GM12875 (cell line): Measurements from ENCODE around the gene VPS45.

Experiments
- H3K4me3 ChIP-seq: one replicate; pipeline ENCODE4 v1.5.1; 2011; ENCODE audit warnings: low read depth, low read length, control low read depth
- TF ChIP-seq, protein P1 (sequence below): IDR thresholded peaks from 2 replicates; pipeline ENCODE4 v1.5.1; 2011; ENCODE audit warnings: low read depth, mild to moderate bottlenecking, control low read depth, inconsistent platforms, low read length, moderate library complexity, borderline replicate concordance; ENCODE audit not compliant: insufficient read depth

Gene VPS45

DNA sequence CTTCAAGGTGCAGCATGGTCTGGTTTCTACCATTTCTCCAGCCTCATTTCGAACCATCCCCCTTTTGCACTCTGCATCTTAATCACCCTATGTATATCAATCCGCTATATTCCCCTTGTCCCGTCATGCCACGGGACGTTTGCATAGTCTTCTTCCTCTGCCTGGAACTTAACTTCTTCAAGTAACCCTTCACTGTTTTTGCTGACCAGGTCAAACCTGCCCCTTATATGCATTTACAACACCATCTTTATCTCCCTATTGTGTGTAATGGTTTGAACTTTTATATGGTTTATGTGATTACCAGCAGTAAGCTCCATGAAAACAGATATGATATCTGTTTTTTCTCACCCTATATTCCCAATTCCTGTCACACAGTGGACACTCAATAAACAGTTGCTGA, 2.3 kb downstream of the VPS45 start:
- TF ChIP-seq, protein P1, sequence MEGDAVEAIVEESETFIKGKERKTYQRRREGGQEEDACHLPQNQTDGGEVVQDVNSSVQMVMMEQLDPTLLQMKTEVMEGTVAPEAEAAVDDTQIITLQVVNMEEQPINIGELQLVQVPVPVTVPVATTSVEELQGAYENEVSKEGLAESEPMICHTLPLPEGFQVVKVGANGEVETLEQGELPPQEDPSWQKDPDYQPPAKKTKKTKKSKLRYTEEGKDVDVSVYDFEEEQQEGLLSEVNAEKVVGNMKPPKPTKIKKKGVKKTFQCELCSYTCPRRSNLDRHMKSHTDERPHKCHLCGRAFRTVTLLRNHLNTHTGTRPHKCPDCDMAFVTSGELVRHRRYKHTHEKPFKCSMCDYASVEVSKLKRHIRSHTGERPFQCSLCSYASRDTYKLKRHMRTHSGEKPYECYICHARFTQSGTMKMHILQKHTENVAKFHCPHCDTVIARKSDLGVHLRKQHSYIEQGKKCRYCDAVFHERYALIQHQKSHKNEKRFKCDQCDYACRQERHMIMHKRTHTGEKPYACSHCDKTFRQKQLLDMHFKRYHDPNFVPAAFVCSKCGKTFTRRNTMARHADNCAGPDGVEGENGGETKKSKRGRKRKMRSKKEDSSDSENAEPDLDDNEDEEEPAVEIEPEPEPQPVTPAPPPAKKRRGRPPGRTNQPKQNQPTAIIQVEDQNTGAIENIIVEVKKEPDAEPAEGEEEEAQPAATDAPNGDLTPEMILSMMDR = no peak
- no peak overlapping the region for H3K4me3 ChIP-seq

DNA sequence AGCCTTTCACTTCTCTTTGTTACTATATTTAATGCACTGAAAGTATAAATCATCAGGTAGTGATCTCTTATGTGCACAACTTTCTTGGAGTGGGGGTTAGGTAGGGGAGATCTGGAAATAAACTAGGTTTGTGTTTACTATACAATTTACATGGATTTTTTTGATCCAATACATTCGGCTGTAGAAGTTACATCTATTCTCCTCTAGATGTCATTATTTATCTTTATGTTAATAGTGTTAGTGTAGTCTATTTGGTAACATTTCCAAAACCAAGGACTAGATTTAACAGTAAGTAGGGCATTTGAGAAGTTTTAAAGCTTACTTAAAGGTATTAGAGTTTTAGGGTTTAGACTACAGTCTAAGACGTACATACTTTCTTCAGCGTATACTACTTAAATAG, 5.4 kb downstream of the VPS45 start:
- no peak overlapping the region for H3K4me3 ChIP-seq
- TF ChIP-seq, protein P1 = no peak

DNA sequence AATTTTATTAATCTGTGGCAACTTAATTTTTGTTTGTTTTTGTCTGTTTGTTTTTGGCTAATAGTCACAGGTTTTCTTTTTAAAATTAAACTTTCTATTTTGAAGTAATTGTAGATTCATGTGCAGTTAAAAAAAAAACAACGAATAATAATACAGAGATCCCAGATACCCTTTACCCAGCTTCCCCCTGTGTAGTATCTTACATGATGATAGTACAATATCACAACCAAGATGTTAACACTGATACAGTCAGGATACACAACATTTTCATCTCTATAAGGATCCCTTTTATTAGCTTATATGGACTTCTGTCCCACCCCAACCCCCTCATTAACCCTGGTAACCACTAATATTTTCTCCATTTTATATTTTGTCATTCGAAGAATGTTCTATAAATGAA, 5.9 kb downstream of the VPS45 start:
- no peak overlapping the region for H3K4me3 ChIP-seq
- TF ChIP-seq, protein P1 = no peak

DNA sequence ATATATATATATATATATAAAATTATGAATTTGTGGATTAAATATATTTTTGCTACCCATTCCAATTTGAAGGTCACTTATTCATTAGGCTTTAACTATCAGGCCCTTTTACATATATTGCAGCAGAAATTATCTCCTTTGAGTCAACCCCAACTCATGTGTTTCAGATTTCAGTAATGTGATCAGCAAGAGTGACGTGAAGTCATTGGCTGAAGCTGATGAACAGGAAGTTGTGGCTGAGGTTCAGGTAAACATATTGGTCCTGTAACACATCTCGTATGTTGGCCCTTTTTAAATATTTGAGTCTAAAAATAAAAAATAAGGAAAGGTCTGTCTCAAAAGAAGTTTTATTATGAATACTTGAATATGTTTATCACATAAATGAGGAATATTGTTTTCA, 8.5 kb downstream of the VPS45 start:
- H3K4me3 ChIP-seq = no peak overlapping the region
- TF ChIP-seq, protein P1 = no peak

DNA sequence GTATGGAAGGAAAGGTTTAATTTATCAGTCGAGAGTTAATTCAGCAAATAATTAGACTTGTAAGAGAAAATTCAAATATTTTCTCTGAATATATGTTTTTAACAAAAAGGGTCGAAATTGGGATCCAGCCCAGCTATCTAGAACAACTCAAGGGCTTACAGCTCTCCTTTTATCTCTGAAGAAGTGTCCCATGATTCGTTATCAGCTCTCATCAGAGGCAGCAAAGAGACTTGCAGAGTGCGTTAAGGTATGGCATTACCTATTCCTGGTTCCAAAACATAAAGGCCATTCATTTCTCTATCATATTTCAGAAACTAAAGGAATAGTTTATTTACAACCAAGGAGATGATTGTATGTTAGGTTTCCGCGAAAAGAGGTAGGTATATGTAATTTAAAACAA, 9.4 kb downstream of the VPS45 start:
- TF ChIP-seq, protein P1 = no peak
- no peak overlapping the region for H3K4me3 ChIP-seq

DNA sequence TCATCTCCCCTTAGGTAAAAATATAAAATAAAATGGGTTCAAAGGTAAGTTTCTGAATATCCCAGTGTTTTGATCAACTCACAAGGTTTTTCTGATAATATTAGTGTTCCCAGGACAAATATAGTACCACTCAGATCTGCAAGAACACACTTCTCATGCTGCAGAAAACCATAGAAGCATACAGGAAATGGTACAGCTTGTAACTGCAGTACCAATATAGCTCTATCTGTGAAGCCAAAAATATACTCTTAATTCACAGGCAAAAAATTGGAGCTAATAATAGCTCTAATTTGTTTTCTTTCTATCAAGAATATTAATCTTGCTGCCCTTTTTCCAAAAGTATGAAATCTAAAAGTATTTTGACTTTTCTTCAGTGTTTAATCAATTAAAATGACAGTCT, 13.2 kb downstream of the VPS45 start:
- H3K4me3 ChIP-seq = no peak overlapping the region
- TF ChIP-seq, protein P1 = no peak

DNA sequence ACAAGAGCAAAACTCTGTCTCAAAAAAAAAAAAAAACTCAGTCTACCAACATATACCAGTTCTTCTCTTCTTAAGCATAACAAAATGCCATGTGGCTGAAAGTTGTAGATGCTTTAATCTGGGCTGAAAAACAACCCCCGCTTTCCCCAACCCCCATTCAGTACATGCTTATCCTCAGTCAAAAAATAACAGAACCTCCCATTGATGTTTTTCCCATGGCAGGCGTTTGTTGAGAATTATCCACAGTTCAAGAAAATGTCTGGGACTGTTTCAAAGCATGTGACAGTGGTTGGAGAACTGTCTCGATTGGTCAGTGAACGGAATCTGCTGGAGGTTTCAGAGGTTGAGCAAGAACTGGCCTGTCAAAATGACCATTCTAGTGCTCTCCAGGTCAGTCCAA, 14.9 kb downstream of the VPS45 start:
- no peak overlapping the region for H3K4me3 ChIP-seq
- TF ChIP-seq, protein P1 = no peak
